ENCODE results near the gene PLEKHG3. TPM values are rescaled to one million over a fixed set of nuclear protein-coding genes. Genes with fewer than 3 reads are reported as not detected.

PLEKHG3 gene
- total and polyA plus RNA-seq, 2 of the 13 experiments (the other 11 are each of a cell fraction or from before 2014, with no cell fraction given): 7.1 to 9.8 TPM

- peak; percentile 79 for TF ChIP-seq CTCF (CRISPR knock-in tag; IDR thresholded peaks at IDR 0.05)
Observed at GRCh38 chr14:64671591-64671990, 32.6 kb upstream of the PLEKHG3 start (continued).

GRCh38 chr14:64673316-64673715 is 30.9 kb upstream of the PLEKHG3 start:
- Histone ChIP-seq H3K36me3 (replicated peaks in 1 of 2; ENCODE audit: control insufficient read depth in 1 of 2, insufficient read depth in 2 of 2, low read length in 2 of 2) (no peaks in the 10 kb centered on the region), H3K9ac (ENCODE audit: insufficient read depth, low read depth, low read length) (no peak overlapping the region), H3K27me3 (ENCODE audit: control insufficient read depth in 1 of 2, insufficient read depth in 2 of 2, low read length in 2 of 2) (peaks cover 1 to 21% of the 10 kb centered on the region in 2 experiments; a peak in 3 of 5 replicates), H3K79me2 (ENCODE audit: insufficient read depth, low read length) (no peaks in the 10 kb centered on the region), H3K4me3 (replicated peaks in 1 of 3; ENCODE audit: insufficient read depth in 1 of 3, low read depth in 2 of 3, low read length in 3 of 3) (no peak overlapping the region), H3K9me3 (ENCODE audit: low read length) (no peaks in the 10 kb centered on the region), H3K4me2 (ENCODE audit: low read depth, low read length) (no peak overlapping the region), H2AFZ (ENCODE audit: low read length) (no peak overlapping the region), H3K27ac (ENCODE audit: extremely low read length, insufficient read depth, low read length) (no peak overlapping the region), H3K4me1 (ENCODE audit: insufficient read depth, low read length) (peaks cover 4% of the 10 kb centered on the region; the same call in 1 of the 2 replicates), H4K20me1 (ENCODE audit: insufficient read depth, low read length) (no peaks in the 10 kb centered on the region)
- ChIA-PET POLR2A (no interaction called here), CTCF (ENCODE audit: low intra/inter-chr PET ratio, low total read pairs) (interaction anchor here (3.6 kb wide), 1 partner anchor 90 kb away, joined by 51 read pairs; no protein-coding TSS in a partner anchor)
- DNase-seq (ENCODE audit: low spot score) (no peak), FAIRE-seq (no peak), ATAC-seq (no peak)
- in situ Hi-C loops (cut with HindIII; ENCODE audit: extremely low pct_ligation_motif_present, low pct_unique_long_range_greater_than_20kb): loop anchor here (5.0 to 25.0 kb wide), 2 partner anchors 84 to 214 kb away; partner anchors contain the start of gene SPTB
- intact Hi-C loops (cut with micrococcal nuclease; ENCODE audit: unreplicated experiment): loop anchor here (5.0 kb wide), 1 partner anchor 219 kb away; no protein-coding TSS in a partner anchor
- WGBS (ENCODE audit: low lambda C conversion rate): 61% methylated on average over 8 of the region's 8 CpGs
- TF ChIP-seq SNAPC2 (CRISPR knock-in tag; IDR thresholded peaks at IDR 0.05) (no peak), ZBTB25 (CRISPR knock-in tag; IDR thresholded peaks at IDR 0.05) (no peak), EHMT2 (IDR thresholded peaks at IDR 0.05; ENCODE audit: borderline replicate concordance, low read depth, low read length) (no peak), ZNF792 (CRISPR knock-in tag; IDR thresholded peaks at IDR 0.05) (no peak), HNRNPL (IDR thresholded peaks at IDR 0.05; ENCODE audit: low read depth, low read length) (no peak), AHR (CRISPR knock-in tag; IDR thresholded peaks at IDR 0.05) (no peak)
- BruUV-seq (replicated peaks): no TSS peak
